HCT116 (cell line): ENCODE data around the gene GIPC3. TPM values are rescaled to one million over a fixed set of nuclear protein-coding genes. Genes with fewer than 3 reads are reported as not detected.

Experiments used
- ATAC-seq: fragments of 200-7000 bp; cut with Tn5 transposase; 2 replicates; pipeline ENCODE4 v1.9.1; 2020; ENCODE audit warnings: mild to moderate bottlenecking, moderate library complexity
- BruUV-seq: library from RNA; stranded (reverse); fragments of 400-500 nt; replicated peaks from 2 replicates; lab custom pipeline; 2021; lab: Mats Ljungman, UMichigan
- CTCF ChIA-PET: fragments of 300-600 bp; sonication (Branson Sonifier 250); formaldehyde crosslinking; loops from one replicate; lab custom pipeline; 2021; ENCODE audit warnings: antibody characterized with exemption; lab: Charles Lee
- POLR2A ChIA-PET: fragments of 300-600, 350-600 bp; sonication (Branson Sonifier 250); formaldehyde crosslinking; loops from one replicate; lab custom pipeline; 2021; ENCODE audit warnings: antibody characterized with exemption; lab: Charles Lee
- RAD21 ChIA-PET, 2 experiments: fragments of 300-600 bp; sonication (Branson Sonifier 250); formaldehyde crosslinking; loops; one replicate each; lab custom pipeline; 2023; ENCODE audit warnings: low total read pairs in 2 of 2; ENCODE audit not compliant: uncharacterized antibody in 2 of 2, unreplicated experiment in 2 of 2, low non-redundant PET in 1 of 2; lab: Charles Lee
- DNase-seq: peaks from one replicate; pipeline ENCODE4 v3.0.0-alpha.2; 2010; ENCODE audit warnings: low read depth, low spot score
- H2AFZ ChIP-seq: fragments of 200-600 bp; shearing (Covaris generic), sonication (generic); 2 replicates; pipeline ENCODE4 v1.6.1; 2017; ENCODE audit warnings: low read depth, mixed run types, mixed read lengths, antibody characterized with exemption, low read length; ENCODE audit not compliant: poor library complexity, severe bottlenecking
- H3K27ac ChIP-seq: 2 replicates; pipeline ENCODE4 v1.5.1; 2012; ENCODE audit warnings: low read depth, low read length
- H3K27me3 ChIP-seq: fragments of 200-600 bp; sonication (generic); 2 replicates; pipeline ENCODE4 v1.6.1; 2016; ENCODE audit warnings: mixed run types, low read length, mixed read lengths; ENCODE audit not compliant: insufficient read depth
- H3K36me3 ChIP-seq, 2 experiments: fragments of 200-500 bp in 1 of 2; fragments of 200-600 bp in 1 of 2; sonication (Bioruptor generic) in 1 of 2; sonication (generic) in 1 of 2; 2 replicates each; pipeline versions ENCODE4 v1.5.1 to v1.6.1; 2014 to 2016; ENCODE audit warnings: low read length in 2 of 2, inconsistent platforms in 1 of 2, mixed read lengths in 1 of 2, mixed run types in 1 of 2; ENCODE audit not compliant: insufficient read depth in 2 of 2, control insufficient read depth in 1 of 2
- H3K4me1 ChIP-seq, 2 experiments: fragments of 200-600 bp in 1 of 2; sonication (generic) in 1 of 2; 2 replicates each; pipeline versions ENCODE4 v1.5.1 to v1.6.1; 2012 to 2017; ENCODE audit warnings: low read length in 2 of 2, inconsistent platforms in 1 of 2, mild to moderate bottlenecking in 1 of 2, mixed read lengths in 1 of 2, mixed run types in 1 of 2, moderate library complexity in 1 of 2; ENCODE audit not compliant: insufficient read depth in 2 of 2, control insufficient read depth in 1 of 2
- H3K4me2 ChIP-seq: fragments of 200-600 bp; sonication (generic); 2 replicates; pipeline ENCODE4 v1.6.1; 2017; ENCODE audit warnings: mixed run types, low read length, mixed read lengths
- H3K4me3 ChIP-seq, 2 experiments: fragments of 200-600 bp in 1 of 2; sonication (generic) in 1 of 2; replicated peaks in 1 of 2; 2 replicates each; pipeline ENCODE4 v1.5.1; 2011 to 2016; ENCODE audit warnings: low read length in 2 of 2, control low read depth in 1 of 2, low read depth in 1 of 2, mild to moderate bottlenecking in 1 of 2, mixed read lengths in 1 of 2, mixed run types in 1 of 2
- H3K79me2 ChIP-seq: fragments of 200-600 bp; sonication (generic); 2 replicates; pipeline ENCODE4 v1.6.1; 2017; ENCODE audit warnings: mild to moderate bottlenecking, mixed run types, low read length, moderate library complexity, mixed read lengths; ENCODE audit not compliant: insufficient read depth
- H3K9ac ChIP-seq: fragments of 200-600 bp; sonication (generic); 2 replicates; pipeline ENCODE4 v1.6.1; 2016; ENCODE audit warnings: low read length, mixed read lengths
- H3K9me2 ChIP-seq: fragments of 200-600 bp; sonication (generic), shearing (Covaris generic); 2 replicates; pipeline ENCODE4 v1.6.1; 2017; ENCODE audit warnings: mixed run types, mild to moderate bottlenecking, moderate library complexity; ENCODE audit not compliant: insufficient read depth
- H3K9me3 ChIP-seq, 2 experiments: fragments of 200-500 bp in 1 of 2; fragments of 200-600 bp in 1 of 2; sonication (Bioruptor generic) in 1 of 2; sonication (generic) in 1 of 2; 2 replicates each; pipeline ENCODE4 v1.6.1; 2014 to 2017; ENCODE audit warnings: low read length in 2 of 2, mixed read lengths in 2 of 2, inconsistent platforms in 1 of 2, low read depth in 1 of 2, mild to moderate bottlenecking in 1 of 2, mixed run types in 1 of 2, moderate library complexity in 1 of 2; ENCODE audit not compliant: control insufficient read depth in 1 of 2, insufficient read depth in 1 of 2
- H4K20me1 ChIP-seq: fragments of 200-600 bp; sonication (generic), shearing (Covaris generic); 2 replicates; pipeline ENCODE4 v1.6.1; 2017; ENCODE audit warnings: mixed run types, mild to moderate bottlenecking, moderate library complexity; ENCODE audit not compliant: insufficient read depth
- EZH2 ChIP-seq: fragments of 200-600 bp; sonication (generic); IDR thresholded peaks from 2 replicates; pipeline ENCODE4 v1.6.1; 2017; ENCODE audit warnings: antibody characterized with exemption, mixed run types
- JUND ChIP-seq: IDR thresholded peaks from 2 replicates; pipeline ENCODE4 v1.6.1; 2012
- MAX ChIP-seq: IDR thresholded peaks from 2 replicates; pipeline ENCODE4 v1.6.1; 2012
- POLR2AphosphoS5 ChIP-seq: IDR thresholded peaks from 2 replicates; pipeline ENCODE4 v1.6.1; 2011; ENCODE audit warnings: mild to moderate bottlenecking, low read depth, low read length, moderate library complexity
- RAD21 ChIP-seq: IDR thresholded peaks from 2 replicates; pipeline ENCODE4 v1.6.1; 2012; ENCODE audit warnings: low read depth, mild to moderate bottlenecking
- SIN3A ChIP-seq: IDR thresholded peaks from 2 replicates; pipeline ENCODE4 v1.6.1; 2012; ENCODE audit warnings: low read depth
- SP1 ChIP-seq: IDR thresholded peaks from 2 replicates; pipeline ENCODE4 v1.6.1; 2012; ENCODE audit warnings: low read depth
- TCF7L2 ChIP-seq: IDR thresholded peaks from 2 replicates; pipeline ENCODE4 v1.7.0; 2011; ENCODE audit warnings: borderline replicate concordance, inconsistent platforms; ENCODE audit not compliant: insufficient read depth, insufficient read length; ENCODE audit errors: extremely low read depth
- YY1 ChIP-seq: IDR thresholded peaks from 2 replicates; pipeline ENCODE4 v1.6.1; 2011; ENCODE audit warnings: low read length, low read depth, moderate library complexity, mild to moderate bottlenecking; ENCODE audit not compliant: insufficient replicate concordance; ENCODE audit errors: extremely low read depth
- intact Hi-C: fragments of 100-400 bp; cut with micrococcal nuclease; formaldehyde crosslinking; loops from 2 replicates; pipeline ENCODE4 v1.10.0; 2022
- total RNA-seq: library from RNA; stranded (reverse); gene quantifications from one replicate; pipeline ENCODE4 v1.2.1, GENCODE V29; 2021; ENCODE audit not compliant: unreplicated experiment

Gene GIPC3
- total RNA-seq, 1 experiment from 2014 or later: not detected

- TF ChIP-seq POLR2AphosphoS5: peak; percentile 36
- no peak for TF ChIP-seq RAD21
- BruUV-seq: TSS peak; percentile 28
- ATAC-seq: peak; percentile 50
- ChIA-PET POLR2A (interaction anchor here (0.8 kb wide), 1 partner anchor 38 kb away, joined by 3 read pairs; no protein-coding TSS in a partner anchor), RAD21 (no interaction called here), CTCF (interaction anchor here (1.2 kb wide), 1 partner anchor 234 kb away, joined by 3 read pairs; no protein-coding TSS in a partner anchor)
- Histone ChIP-seq H3K27ac (peak within 1 kb of the TSS; percentile 36), H4K20me1 (no peaks in the 10 kb centered on the region), H3K4me3 (no peak within 1 kb of the TSS), H3K9me2 (no peaks in the 10 kb centered on the region), H3K9me3 (no peaks in the 10 kb centered on the region), H2AFZ (no peak within 1 kb of the TSS), H3K27me3 (no peaks in the 10 kb centered on the region), H3K4me2 (peak within 1 kb of the TSS; percentile 33), H3K4me1 (peaks cover 3 to 22% of the 10 kb centered on the region in 2 experiments; a peak in 3 of 4 replicates), H3K36me3 (peaks cover 0 to 6% of the 10 kb centered on the region in 2 experiments; a peak in 1 of 4 replicates), H3K79me2 (no peaks in the 10 kb centered on the region), H3K9ac (no peak within 1 kb of the TSS)
- intact Hi-C loops: no loop called here
- DNase-seq: no peak
Measured at GRCh38 chr19:3538965-3539755, 46.1 kb upstream of the GIPC3 start, which contains the start of gene TEKTIP1. TEKTIP1 (plus strand) TSS chr19:3539174; CDS start chr19:3539178, 4 bp downstream.

GRCh38 chr19:3539756-3540118 is 45.5 kb upstream of the GIPC3 start:
- Histone ChIP-seq H3K4me1 (peaks cover 3 to 22% of the 10 kb centered on the region in 2 experiments; a peak in 3 of 4 replicates), H2AFZ (no peak overlapping the region), H3K9me3 (no peaks in the 10 kb centered on the region), H3K9me2 (no peaks in the 10 kb centered on the region), H3K4me3 (no peak overlapping the region), H3K4me2 (0 out of 2 replicates have a peak overlapping the region, but pooled peaks have one; percentile 33), H3K9ac (no peak overlapping the region), H3K27me3 (no peaks in the 10 kb centered on the region), H3K36me3 (peaks cover 4 to 7% of the 10 kb centered on the region in 2 experiments; a peak in 1 of 4 replicates), H3K27ac (peak overlapping the region; percentile 36; the same call in 1 of the 2 replicates), H4K20me1 (no peaks in the 10 kb centered on the region), H3K79me2 (no peaks in the 10 kb centered on the region)
- RAD21 ChIA-PET: interaction anchor here in 1 of 2 experiments (0.7 kb wide), 1 partner anchor 69 kb away, joined by 6 read pairs; no protein-coding TSS in a partner anchor
- no TSS peak for BruUV-seq
- POLR2A ChIA-PET: no interaction called here
- TF ChIP-seq SP1: no peak; the same call in 1 of the 2 replicates
- TF ChIP-seq JUND: no peak
- TF ChIP-seq SIN3A: no peak
- TF ChIP-seq TCF7L2: no peak
- no peak for TF ChIP-seq EZH2
- no peak for TF ChIP-seq YY1
- no peak for TF ChIP-seq MAX
- CTCF ChIA-PET: interaction anchor here (1.2 kb wide), 1 partner anchor 235 kb away, joined by 3 read pairs; no protein-coding TSS in a partner anchor
- DNase-seq: no peak
- intact Hi-C loops: no loop called here
- no peak for ATAC-seq
